ENCODE results near the gene BPIFA3. TPM values are rescaled to one million over a fixed set of nuclear protein-coding genes. Genes with fewer than 3 reads are reported as not detected.

Gene BPIFA3
- total RNA-seq (2022; extraction: Qiagen RNA extraction; ENCODE audit: low read depth) = not detected in 5 replicates

DNA sequence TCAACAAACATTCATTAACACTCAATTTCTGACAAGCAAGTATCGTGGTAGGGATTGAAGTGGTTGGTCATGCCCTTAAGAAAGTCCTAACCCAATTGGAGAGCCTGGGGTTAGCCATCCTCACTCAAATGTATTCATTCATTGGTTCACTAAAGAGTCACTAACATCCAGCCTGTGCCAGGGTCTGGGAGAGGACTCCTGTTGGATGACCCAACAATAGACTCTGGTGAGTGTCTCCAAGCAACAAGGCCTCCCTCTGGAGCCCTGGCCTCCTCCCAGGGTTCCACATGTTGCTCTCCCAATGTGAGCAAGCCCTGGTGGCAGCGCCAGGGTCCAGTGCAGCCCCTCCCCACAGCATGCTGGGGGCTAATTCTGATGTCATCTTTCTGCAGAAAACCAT, at the start of gene BPIFA3:
TSS of gene BPIFA3 (plus strand) at position 301 of the 400 bp plus-strand sequence. CDS start 185 bp downstream, outside the sequence.

DNA sequence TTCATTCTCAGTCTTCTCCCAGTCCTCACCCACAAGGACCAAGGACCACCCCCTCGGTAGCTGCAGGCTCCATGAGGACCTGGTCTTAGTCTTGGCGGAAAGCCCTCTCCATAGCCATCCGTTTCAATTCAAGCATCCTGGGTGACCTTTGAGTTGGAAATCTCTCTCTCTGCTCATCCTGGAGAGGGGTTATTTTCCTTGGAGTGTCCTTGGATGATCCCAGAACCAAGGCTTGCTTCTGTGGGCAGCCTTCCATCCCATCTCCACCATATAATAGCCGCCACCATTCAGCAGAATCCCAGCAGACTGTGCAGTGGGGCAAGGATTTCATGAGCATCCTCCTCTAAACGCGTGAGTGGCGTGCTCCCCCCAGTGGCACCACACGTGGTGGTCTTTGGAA, 49.3 kb upstream of the BPIFA3 start, which contains the start of gene BPIFA2:
TSS of gene BPIFA2 (plus strand) at position 301 of the 400 bp plus-strand sequence. CDS start 987 bp downstream, outside the sequence.

GRCh38 chr20:33235696-33236095, 18.5 kb downstream of the BPIFA3 start, which contains the start of gene BPIFA1:
Gene BPIFA1 (plus strand): TSS chr20:33235996. CDS start chr20:33237712, 1,716 bp downstream.

Other genes with a start within 250 kb of the BPIFA3 start
- not detected in 5 replicates for gene SUN5, start 212.9 kb upstream of the BPIFA3 start, total RNA-seq (2022; extraction: Qiagen RNA extraction; ENCODE audit: low read depth)
- not detected in 5 replicates for gene BPIFB2, start 209.6 kb upstream of the BPIFA3 start, total RNA-seq (2022; extraction: Qiagen RNA extraction; ENCODE audit: low read depth)
- not detected in 5 replicates for gene BPIFB6, start 185.7 kb upstream of the BPIFA3 start, total RNA-seq (2022; extraction: Qiagen RNA extraction; ENCODE audit: low read depth)
- gene BPIFB3, start 163.4 kb upstream of the BPIFA3 start, total RNA-seq (2022; extraction: Qiagen RNA extraction; ENCODE audit: low read depth) = not detected in 5 replicates
- not detected in 5 replicates for gene BPIFB4, start 137.7 kb upstream of the BPIFA3 start, total RNA-seq (2022; extraction: Qiagen RNA extraction; ENCODE audit: low read depth)
- 0.05 TPM in 1 of 5 replicates, not detected in the others for gene BPIFA2, start 49.2 kb upstream of the BPIFA3 start, total RNA-seq (2022; extraction: Qiagen RNA extraction; ENCODE audit: low read depth)
- not detected in 5 replicates for gene BPIFA1, start 18.6 kb downstream of the BPIFA3 start, total RNA-seq (2022; extraction: Qiagen RNA extraction; ENCODE audit: low read depth)
- 0.07 to 0.15 TPM (median 0.14 TPM) in 3 of 5 replicates, not detected in the others for gene BPIFB1, start 65.9 kb downstream of the BPIFA3 start, total RNA-seq (2022; extraction: Qiagen RNA extraction; ENCODE audit: low read depth)
- gene CDK5RAP1, start 184.2 kb downstream of the BPIFA3 start, total RNA-seq (2022; extraction: Qiagen RNA extraction; ENCODE audit: low read depth) = 32.5 to 35.8 TPM (median 34.4 TPM) in 5 replicates
- 8.0 to 11.2 TPM (median 10.6 TPM) in 5 replicates for gene SNTA1, start 226.4 kb downstream of the BPIFA3 start, total RNA-seq (2022; extraction: Qiagen RNA extraction; ENCODE audit: low read depth)

All from A549 treated with CpdA at 1 μM for 4 hours (cell line).